ENCODE measurements around the gene MEGF8.

Gene MEGF8

DNA sequence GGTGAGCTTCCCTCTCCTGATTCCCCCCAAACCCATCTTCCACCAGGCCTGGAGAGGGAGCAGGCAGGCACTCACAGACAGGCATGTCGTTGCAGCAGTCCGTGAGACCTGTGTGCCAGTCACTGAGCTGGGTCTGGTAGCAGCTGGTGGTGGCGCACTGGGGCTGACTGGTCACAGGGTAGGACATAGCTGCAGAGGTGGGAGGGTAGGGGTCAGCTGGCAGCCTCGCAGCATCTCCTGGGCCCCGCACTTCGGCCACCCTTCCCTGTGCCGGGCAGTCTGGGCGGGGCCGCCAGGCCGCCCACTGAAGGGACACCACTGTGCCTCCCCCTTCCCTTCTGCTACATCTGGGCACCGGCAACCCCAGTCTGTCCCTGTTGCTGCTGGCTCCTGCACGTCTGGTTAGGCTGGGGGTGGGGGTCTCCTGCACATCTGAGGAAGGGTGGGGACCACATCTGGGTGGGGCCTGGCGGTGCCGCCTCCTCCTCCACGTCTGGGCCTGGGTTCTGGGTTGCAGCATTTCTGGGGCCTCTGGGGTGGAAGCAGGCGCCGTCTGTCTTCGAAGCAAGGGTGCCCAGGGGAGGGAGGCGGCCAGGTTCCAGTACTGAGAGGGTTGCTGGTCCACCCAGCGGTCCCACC, 63.5 kb downstream of the MEGF8 start:
- Histone ChIP-seq H3K4me3 (ENCODE audit: low read depth, low read length) (no peak overlapping the region), H3K27ac (no peak overlapping the region), H3K27me3 (replicated peaks) (peaks cover 15% of the 10 kb centered on the region), H3K36me3 (replicated peaks) (no peaks in the 10 kb centered on the region)
- TF ChIP-seq, protein P1, sequence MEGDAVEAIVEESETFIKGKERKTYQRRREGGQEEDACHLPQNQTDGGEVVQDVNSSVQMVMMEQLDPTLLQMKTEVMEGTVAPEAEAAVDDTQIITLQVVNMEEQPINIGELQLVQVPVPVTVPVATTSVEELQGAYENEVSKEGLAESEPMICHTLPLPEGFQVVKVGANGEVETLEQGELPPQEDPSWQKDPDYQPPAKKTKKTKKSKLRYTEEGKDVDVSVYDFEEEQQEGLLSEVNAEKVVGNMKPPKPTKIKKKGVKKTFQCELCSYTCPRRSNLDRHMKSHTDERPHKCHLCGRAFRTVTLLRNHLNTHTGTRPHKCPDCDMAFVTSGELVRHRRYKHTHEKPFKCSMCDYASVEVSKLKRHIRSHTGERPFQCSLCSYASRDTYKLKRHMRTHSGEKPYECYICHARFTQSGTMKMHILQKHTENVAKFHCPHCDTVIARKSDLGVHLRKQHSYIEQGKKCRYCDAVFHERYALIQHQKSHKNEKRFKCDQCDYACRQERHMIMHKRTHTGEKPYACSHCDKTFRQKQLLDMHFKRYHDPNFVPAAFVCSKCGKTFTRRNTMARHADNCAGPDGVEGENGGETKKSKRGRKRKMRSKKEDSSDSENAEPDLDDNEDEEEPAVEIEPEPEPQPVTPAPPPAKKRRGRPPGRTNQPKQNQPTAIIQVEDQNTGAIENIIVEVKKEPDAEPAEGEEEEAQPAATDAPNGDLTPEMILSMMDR (IDR thresholded peaks at IDR 0.05; ENCODE audit: low read depth, low read length, missing control alignments), result no peak
- DNase-seq, result no peak
- in situ Hi-C loops (cut with HindIII; ENCODE audit: low pct_ligation_motif_present, low sequenced_read_pairs), result no loop called here

DNA sequence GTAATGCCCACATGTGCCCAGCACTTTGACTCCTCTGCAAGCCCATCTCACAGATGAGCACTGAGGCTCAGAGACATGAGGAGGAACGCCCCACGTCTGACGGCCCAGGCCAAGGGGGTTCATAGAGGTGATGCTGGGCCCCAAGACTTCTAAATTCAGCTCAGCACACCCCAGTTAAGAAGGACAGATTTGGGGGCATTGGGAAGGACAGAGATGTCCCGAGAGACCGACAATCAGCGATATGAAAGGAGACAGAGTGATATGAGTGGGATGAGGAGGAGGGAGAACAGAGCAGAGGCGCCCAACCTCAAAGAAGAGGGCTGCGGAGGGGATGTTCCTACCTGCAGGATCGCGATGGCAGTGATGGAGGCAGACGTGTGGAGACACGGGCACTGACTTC, 64.5 kb downstream of the MEGF8 start, which contains the start of gene CNFN:
CNFN (minus strand) TSS at position 399 of the 400 bp plus-strand sequence. CDS start 1,260 bp downstream, outside the sequence.
- no peaks in the 10 kb centered on the region for H3K36me3 ChIP-seq (replicated peaks)
- TF ChIP-seq, protein P1 (IDR thresholded peaks at IDR 0.05; ENCODE audit: low read depth, low read length, missing control alignments), result no peak
- DNase-seq, result no peak
- H3K4me3 ChIP-seq (ENCODE audit: low read depth, low read length), result no peak within 1 kb of the TSS
- H3K27me3 ChIP-seq (replicated peaks), result peaks cover 15% of the 10 kb centered on the region
- H3K27ac ChIP-seq, result no peak within 1 kb of the TSS
- in situ Hi-C loops (cut with HindIII; ENCODE audit: low pct_ligation_motif_present, low sequenced_read_pairs), result no loop called here

DNA sequence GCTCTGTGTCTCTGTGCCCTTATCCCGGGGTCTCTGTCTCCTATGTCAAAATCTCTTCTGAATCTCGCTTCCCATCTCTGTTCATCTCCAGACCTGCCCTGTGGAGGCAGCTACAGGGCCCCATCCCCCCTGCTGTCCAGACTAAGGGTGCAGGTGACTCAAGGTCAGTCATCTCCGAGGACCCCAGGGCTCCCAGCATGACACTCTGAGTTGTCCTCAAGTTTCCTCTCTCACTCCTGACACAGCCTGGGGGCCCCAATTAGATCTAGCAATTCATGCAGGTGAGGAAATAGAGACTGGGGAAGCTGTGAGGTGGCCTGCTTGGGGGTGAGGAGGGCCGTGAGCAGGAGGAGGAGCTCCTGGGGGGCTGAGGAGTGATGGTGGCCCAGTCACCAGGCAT, 66.7 kb downstream of the MEGF8 start:
- Histone ChIP-seq H3K27me3 (replicated peaks) (peaks cover 15% of the 10 kb centered on the region), H3K4me3 (ENCODE audit: low read depth, low read length) (no peak overlapping the region), H3K36me3 (replicated peaks) (no peaks in the 10 kb centered on the region), H3K27ac (no peak overlapping the region)
- TF ChIP-seq, protein P1 (IDR thresholded peaks at IDR 0.05; ENCODE audit: low read depth, low read length, missing control alignments), result no peak
- DNase-seq, result no peak
- in situ Hi-C loops (cut with HindIII; ENCODE audit: low pct_ligation_motif_present, low sequenced_read_pairs), result no loop called here

DNA sequence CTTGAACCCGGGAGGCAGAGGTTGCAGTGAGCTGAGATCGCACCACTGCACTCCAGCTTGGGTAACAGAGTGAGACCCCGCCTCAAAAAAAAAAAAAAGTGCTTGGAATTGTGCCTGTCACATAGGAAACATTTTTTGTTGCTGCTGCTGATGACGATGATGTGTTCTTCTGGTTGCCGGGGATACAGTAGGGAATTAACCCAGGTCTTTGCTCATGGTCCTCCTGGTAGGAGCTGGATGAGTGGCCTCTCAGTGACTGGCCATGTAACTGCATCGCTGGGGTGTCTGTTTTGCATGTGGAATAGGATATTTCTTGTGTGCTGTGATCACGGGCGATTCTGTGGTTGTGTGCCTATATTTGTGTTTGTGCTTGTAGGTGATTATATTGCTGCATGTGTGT, 69.3 kb downstream of the MEGF8 start:
- DNase-seq, result no peak
- TF ChIP-seq, protein P1 (IDR thresholded peaks at IDR 0.05; ENCODE audit: low read depth, low read length, missing control alignments), result no peak
- Histone ChIP-seq H3K27ac (no peak overlapping the region), H3K4me3 (ENCODE audit: low read depth, low read length) (no peak overlapping the region), H3K36me3 (replicated peaks) (no peaks in the 10 kb centered on the region), H3K27me3 (replicated peaks) (peaks cover 13% of the 10 kb centered on the region)
- in situ Hi-C loops (cut with HindIII; ENCODE audit: low pct_ligation_motif_present, low sequenced_read_pairs), result no loop called here

DNA sequence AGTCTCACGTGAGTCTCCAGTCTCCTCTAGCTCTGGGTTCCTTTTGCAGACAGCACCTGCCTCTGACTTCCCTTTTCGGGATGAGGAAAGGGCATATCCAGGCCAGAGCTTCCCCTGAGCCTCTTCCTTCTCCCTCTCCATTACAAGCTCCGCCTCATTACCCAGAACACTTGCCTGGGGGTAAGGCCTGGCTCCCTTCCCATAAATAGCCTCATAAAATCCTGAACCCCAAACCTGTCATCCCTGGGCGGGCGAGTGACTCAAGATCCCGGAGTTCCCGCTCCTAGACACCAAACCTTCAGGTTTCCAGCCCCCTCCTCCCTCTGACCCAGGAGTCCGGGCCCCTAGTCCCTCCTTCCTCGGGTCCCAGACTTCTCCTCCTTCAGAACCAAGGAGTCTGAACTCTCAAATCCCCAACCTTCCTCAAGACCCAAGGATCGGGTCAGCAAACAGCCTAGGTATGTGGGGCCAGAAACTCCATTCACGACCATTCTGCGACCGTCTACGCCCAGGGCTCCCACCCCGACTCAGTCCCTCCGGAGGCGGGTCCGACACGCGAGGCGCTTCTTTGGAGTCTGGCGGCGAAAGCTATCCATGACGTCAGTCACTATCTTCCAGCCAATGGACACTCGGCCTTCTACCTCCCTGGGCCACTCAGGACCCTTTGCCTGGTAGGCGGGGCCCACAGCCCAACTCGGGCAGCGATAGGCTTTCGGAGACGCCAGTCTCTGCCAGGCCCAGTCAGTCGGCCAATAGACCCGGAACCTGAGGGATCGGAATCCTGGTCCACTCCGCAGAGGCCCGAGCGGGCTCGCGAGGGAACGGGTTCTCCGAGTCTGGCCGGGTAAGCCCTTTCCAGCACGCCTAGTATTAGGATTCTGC, 71.2 kb downstream of the MEGF8 start:
- in situ Hi-C loops (cut with HindIII; ENCODE audit: low pct_ligation_motif_present, low sequenced_read_pairs), result no loop called here
- TF ChIP-seq, protein P1 (IDR thresholded peaks at IDR 0.05; ENCODE audit: low read depth, low read length, missing control alignments), result no peak
- no peaks in the 10 kb centered on the region for H3K27me3 ChIP-seq (replicated peaks)
- H3K4me3 ChIP-seq (ENCODE audit: low read depth, low read length), result peak overlapping the region; percentile 75
- DNase-seq, result peak; percentile 100
- H3K27ac ChIP-seq, result peak overlapping the region; percentile 50
- H3K36me3 ChIP-seq (replicated peaks), result no peaks in the 10 kb centered on the region

Measured in brain microvascular endothelial cell (primary cell).